ENCODE measurements around the gene TNFRSF8. TPM values are rescaled to one million over a fixed set of nuclear protein-coding genes. Genes with fewer than 3 reads are reported as not detected.

TNFRSF8 gene
- polyA plus RNA-seq, 1 of the 3 experiments (the other 2 are of a cell fraction) = 0.07 TPM

GRCh38 chr1:12125422-12126355 is 62.6 kb downstream of the TNFRSF8 start:
- Histone ChIP-seq H4K20me1 (ENCODE audit: insufficient read depth) (no peaks in the 10 kb centered on the region), H3K9ac (no peak overlapping the region), H3K27ac (ENCODE audit: low read depth in 2 of 2, low read length in 1 of 2) (no peak overlapping the region), H3K4me2 (no peak overlapping the region), H2AFZ (ENCODE audit: low read depth) (no peak overlapping the region), H3F3A (replicated peaks; ENCODE audit: insufficient read depth) (no peaks in the 10 kb centered on the region), H3K4me3 (ENCODE audit: low read depth in 2 of 2, low read length in 1 of 2) (no peak overlapping the region), H3K36me3 (replicated peaks in 1 of 2; ENCODE audit: control insufficient read depth in 1 of 2, insufficient read depth in 2 of 2, low read length in 1 of 2) (no peaks in the 10 kb centered on the region), H3K79me2 (ENCODE audit: insufficient read depth) (no peaks in the 10 kb centered on the region), H3K9me3 (no peaks in the 10 kb centered on the region), H3K9me2 (no peaks in the 10 kb centered on the region), H3K27me3 (ENCODE audit: insufficient read depth) (peaks cover 3% of the 10 kb centered on the region; the same call in 1 of the 2 replicates), H3K4me1 (ENCODE audit: control insufficient read depth in 1 of 2, insufficient read depth in 2 of 2, low read depth in 1 of 2, low read length in 1 of 2) (no peaks in the 10 kb centered on the region)
- no peak for DNase-seq
- 61% methylated on average over 18 of the region's 24 CpGs for WGBS (ENCODE audit: low lambda C conversion rate)
- no peak for TF ChIP-seq FOXJ3 (CRISPR knock-in tag; IDR thresholded peaks at IDR 0.05)
- no peak for TF ChIP-seq TCF12 (IDR thresholded peaks at IDR 0.05)
- TF ChIP-seq RFX5 (IDR thresholded peaks at IDR 0.05; ENCODE audit: low read length) = no peak
- TF ChIP-seq RAD21 (IDR thresholded peaks at IDR 0.05; ENCODE audit: low read length) = no peak
- no peak for TF ChIP-seq EZH2phosphoT487 (IDR thresholded peaks at IDR 0.05; ENCODE audit: borderline replicate concordance, low read depth)
- TF ChIP-seq GATA2 (CRISPR knock-in tag; IDR thresholded peaks at IDR 0.05) = no peak
- no peak for TF ChIP-seq MAX (IDR thresholded peaks at IDR 0.05; ENCODE audit: low read depth)
- ChIA-PET POLR2A (interaction anchor here (1.4 kb wide), 1 partner anchor 218 kb away, joined by 5 read pairs; no protein-coding TSS in a partner anchor), CTCF (interaction anchor here (0.6 to 12.3 kb wide), 50 partner anchors 9 to 533 kb away, joined by 3 to 436 read pairs (median 9); partner anchors contain the start of genes TNFRSF1B, TNFRSF8 and VPS13D)

- 90% methylated on average over 7 of the region's 9 CpGs for WGBS (ENCODE audit: low lambda C conversion rate)
- Histone ChIP-seq H3K36me3 (replicated peaks in 1 of 2; ENCODE audit: control insufficient read depth in 1 of 2, insufficient read depth in 2 of 2, low read length in 1 of 2) (no peaks in the 10 kb centered on the region), H3K27me3 (ENCODE audit: insufficient read depth) (0 out of 2 replicates have a peak, but pooled peaks cover 3% of the 10 kb centered on the region), H3K9ac (no peak overlapping the region), H3K27ac (ENCODE audit: low read depth in 2 of 2, low read length in 1 of 2) (no peak overlapping the region), H3F3A (replicated peaks; ENCODE audit: insufficient read depth) (no peaks in the 10 kb centered on the region), H3K9me3 (no peaks in the 10 kb centered on the region), H3K9me2 (no peaks in the 10 kb centered on the region), H3K79me2 (ENCODE audit: insufficient read depth) (no peaks in the 10 kb centered on the region), H3K4me3 (ENCODE audit: low read depth in 2 of 2, low read length in 1 of 2) (no peak overlapping the region), H3K4me2 (no peak overlapping the region), H3K4me1 (ENCODE audit: control insufficient read depth in 1 of 2, insufficient read depth in 2 of 2, low read depth in 1 of 2, low read length in 1 of 2) (no peaks in the 10 kb centered on the region), H4K20me1 (ENCODE audit: insufficient read depth) (no peaks in the 10 kb centered on the region), H2AFZ (ENCODE audit: low read depth) (no peak overlapping the region)
- TF ChIP-seq ELF1 (IDR thresholded peaks at IDR 0.05) (no peak), FOXM1 (IDR thresholded peaks at IDR 0.05; ENCODE audit: low read depth) (no peak), CTCF (IDR thresholded peaks at IDR 0.05) (no peak), PBX3 (IDR thresholded peaks at IDR 0.05) (no peak), USF2 (IDR thresholded peaks at IDR 0.05; ENCODE audit: borderline replicate concordance, low read depth, low read length) (no peak), MEF2A (IDR thresholded peaks at IDR 0.05; ENCODE audit: borderline replicate concordance, low read depth) (no peak), TCF12 (IDR thresholded peaks at IDR 0.05) (no peak), USF1 (IDR thresholded peaks at IDR 0.05; ENCODE audit: borderline replicate concordance, low read depth) (no peak), TEAD4 (IDR thresholded peaks at IDR 0.05; ENCODE audit: borderline replicate concordance, insufficient read depth) (no peak), RCOR1 (IDR thresholded peaks at IDR 0.05; ENCODE audit: low read length) (no peak), GATA2 (CRISPR knock-in tag; IDR thresholded peaks at IDR 0.05) (no peak), NFIC (IDR thresholded peaks at IDR 0.05; ENCODE audit: borderline replicate concordance) (no peak), EP300 (IDR thresholded peaks at IDR 0.05; ENCODE audit: borderline replicate concordance in 1 of 2, low read depth in 1 of 2, low read length in 1 of 2) (no peak), GABPA (IDR thresholded peaks at IDR 0.05; ENCODE audit: low read depth) (no peak), POLR2AphosphoS5 (IDR thresholded peaks at IDR 0.05; ENCODE audit: low read depth, low read length) (no peak), YY1 (IDR thresholded peaks at IDR 0.05; ENCODE audit: low read depth) (no peak), FOSL2 (IDR thresholded peaks at IDR 0.05; ENCODE audit: borderline replicate concordance, low read depth) (no peak)
- ChIA-PET POLR2A (no interaction called here), CTCF (interaction anchor here (2.1 to 12.3 kb wide), 8 partner anchors 15 to 84 kb away, joined by 5 to 436 read pairs (median 67); no protein-coding TSS in a partner anchor)
- no peak for DNase-seq
Measured at GRCh38 chr1:12126781-12127180, 63.7 kb downstream of the TNFRSF8 start.
